ELR (cell line): ENCODE results near the gene MCM3AP.
"Not testable (repeated sequence)": the region's sequence is repeated elsewhere in the genome, so short reads cannot be mapped to it uniquely, and the experiment has no call there.

Experiments used
- DNase-seq: peaks from one replicate; pipeline ENCODE4 v3.0.0-alpha.2; 2015; ENCODE audit warnings: low read depth

The MCM3AP gene

DNA sequence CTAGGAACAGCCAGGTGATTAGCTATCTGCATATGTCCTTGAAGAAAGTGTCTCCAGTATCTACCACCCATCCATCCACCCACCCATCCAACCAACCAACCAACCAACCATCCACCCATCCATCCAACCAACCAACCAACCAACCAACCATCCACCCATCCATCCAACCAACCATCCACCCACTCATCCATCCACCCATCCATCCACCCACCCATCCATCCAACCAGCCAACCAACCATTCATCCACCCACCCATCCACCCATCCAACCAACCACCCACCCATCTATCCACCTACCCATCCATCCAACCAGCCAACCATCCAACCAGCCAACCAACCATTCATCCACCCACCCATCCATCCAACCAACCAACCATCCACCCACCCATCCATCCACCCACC is 26.2 kb upstream of the MCM3AP start:
- no peak for DNase-seq

DNA sequence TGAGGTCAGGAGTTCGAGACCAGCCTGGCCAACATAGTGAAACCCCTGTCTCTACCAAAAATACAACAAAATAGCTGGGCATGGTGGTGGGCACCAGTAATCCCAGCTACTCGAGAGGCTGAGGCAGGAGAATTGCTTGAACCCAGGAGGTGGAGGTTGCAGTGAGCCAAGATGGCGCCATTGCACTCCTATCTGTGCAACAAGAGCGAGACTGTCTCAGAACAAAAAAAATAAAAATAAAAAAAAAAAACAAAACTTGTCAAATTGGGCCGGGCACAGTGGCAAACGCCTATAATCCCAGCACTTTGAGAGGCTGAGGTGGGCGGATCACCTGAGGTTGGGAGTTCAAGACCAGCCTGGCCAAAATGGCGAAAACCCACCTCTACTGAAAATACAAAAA is 24.8 kb upstream of the MCM3AP start:
- DNase-seq: not testable (repeated sequence)

DNA sequence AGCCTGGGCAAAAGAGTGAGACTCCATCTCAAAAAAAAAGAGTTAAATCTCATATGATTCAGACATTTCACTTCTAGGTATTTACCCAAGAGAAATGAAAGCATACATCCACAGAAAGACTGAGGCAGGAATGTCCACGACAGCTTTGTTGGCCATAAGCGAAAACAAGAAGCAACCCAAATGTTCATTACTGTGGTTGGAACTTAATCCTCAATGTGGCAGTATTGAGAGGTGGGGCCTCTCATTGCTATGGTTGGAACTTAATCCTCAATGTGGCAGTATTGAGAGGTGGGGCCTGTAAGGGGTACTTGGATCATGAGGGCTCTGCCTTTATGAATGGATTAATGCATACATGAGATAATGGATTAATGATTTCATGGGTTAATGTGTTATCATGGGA is 23.0 kb upstream of the MCM3AP start:
- no peak for DNase-seq

DNA sequence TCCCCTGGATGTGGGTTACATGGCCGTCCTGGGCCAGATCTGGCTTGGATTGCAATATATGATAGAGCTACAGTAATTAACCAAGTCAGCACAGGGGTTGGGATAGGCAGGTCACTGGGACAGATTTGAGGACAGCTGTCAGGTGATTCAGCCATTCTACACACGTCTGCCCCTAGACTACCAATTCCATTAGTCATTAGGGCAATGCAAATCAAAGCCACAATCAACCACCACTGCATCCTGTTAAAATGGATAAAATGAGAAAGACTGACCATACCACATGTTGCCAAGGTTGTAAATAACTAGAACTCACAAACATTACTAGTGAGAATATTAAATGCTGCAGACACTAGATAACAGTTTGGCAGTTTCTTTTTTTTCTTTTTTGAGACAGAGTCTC is 22.2 kb upstream of the MCM3AP start:
- DNase-seq: peak; percentile 84

DNA sequence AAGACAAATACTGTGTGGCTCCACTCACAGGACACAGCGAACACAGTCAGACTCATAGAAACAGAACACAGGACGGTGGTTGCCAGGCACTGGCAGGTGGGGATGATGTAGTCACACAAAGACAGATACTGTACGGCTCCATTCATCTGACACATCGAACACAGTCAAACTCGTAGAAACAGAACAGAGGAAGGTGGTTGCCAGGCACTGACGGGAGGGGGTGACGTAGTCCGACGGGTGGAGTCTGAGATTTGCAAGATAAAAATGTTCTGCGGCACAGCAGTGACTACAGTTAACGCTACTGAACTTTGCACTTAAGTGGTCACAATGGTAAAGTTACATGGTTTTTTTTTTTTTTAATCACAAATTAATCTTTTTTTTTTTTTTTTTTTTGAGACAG is 19.5 kb upstream of the MCM3AP start:
- no peak for DNase-seq

DNA sequence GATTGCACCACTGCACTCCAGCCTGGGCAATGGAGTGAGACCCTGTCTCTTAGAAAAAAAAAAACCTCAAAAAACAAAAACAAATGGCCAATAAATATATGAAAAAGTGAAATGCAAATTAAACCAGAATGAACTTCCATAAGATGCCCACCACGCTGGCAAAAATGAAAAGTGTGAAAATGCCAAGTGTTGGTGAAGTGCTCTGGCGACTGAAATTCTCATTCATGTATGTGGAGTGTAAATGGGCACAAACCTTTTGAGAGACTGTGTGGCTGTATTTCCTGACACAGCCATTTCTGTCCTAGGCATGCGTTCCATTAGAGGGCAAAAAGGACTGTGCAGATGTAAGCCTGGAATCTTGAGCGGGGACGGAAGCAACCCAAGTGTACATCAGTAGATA is 19.0 kb upstream of the MCM3AP start:
- no peak for DNase-seq

DNA sequence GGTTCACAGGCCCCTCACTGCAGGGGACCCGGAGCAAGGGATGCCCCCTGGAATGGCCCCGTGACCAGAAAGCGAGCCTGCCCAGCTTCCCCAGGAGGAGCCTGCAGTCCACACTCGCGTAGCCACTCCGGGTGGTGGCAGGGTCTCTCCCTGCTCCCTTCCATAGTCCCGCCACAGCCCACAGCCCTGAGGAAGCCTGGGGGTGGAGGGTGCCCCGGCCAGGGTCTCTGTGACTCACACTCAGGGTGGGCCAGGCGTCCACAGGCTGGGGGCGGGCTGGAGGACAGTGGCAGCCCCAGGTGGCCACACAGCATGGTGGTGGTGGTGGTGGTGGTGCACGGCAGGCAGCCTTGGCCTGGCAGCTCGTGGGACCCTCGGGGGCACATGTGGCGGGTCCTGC is 16.3 kb upstream of the MCM3AP start:
- DNase-seq: no peak

DNA sequence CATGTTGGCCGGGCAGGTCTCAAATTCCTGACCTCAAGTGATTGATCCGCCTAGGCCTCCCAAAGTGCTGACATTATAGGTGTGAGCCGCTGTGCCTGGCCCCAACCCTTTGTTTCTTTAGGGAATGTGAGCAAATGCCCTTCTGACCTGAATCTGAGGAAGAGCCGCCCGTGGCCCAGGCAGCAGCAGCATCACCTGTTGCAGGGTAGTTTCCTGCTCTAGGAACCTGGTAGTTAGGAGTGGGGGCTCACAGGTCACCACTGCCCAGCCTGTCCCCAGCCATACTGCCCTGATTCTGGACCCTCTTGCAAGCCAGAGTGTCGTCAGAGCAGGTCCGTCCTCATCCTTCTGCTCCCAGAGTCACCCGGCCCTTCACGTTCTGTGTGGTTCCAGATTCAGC is 13.8 kb upstream of the MCM3AP start:
- no peak for DNase-seq

DNA sequence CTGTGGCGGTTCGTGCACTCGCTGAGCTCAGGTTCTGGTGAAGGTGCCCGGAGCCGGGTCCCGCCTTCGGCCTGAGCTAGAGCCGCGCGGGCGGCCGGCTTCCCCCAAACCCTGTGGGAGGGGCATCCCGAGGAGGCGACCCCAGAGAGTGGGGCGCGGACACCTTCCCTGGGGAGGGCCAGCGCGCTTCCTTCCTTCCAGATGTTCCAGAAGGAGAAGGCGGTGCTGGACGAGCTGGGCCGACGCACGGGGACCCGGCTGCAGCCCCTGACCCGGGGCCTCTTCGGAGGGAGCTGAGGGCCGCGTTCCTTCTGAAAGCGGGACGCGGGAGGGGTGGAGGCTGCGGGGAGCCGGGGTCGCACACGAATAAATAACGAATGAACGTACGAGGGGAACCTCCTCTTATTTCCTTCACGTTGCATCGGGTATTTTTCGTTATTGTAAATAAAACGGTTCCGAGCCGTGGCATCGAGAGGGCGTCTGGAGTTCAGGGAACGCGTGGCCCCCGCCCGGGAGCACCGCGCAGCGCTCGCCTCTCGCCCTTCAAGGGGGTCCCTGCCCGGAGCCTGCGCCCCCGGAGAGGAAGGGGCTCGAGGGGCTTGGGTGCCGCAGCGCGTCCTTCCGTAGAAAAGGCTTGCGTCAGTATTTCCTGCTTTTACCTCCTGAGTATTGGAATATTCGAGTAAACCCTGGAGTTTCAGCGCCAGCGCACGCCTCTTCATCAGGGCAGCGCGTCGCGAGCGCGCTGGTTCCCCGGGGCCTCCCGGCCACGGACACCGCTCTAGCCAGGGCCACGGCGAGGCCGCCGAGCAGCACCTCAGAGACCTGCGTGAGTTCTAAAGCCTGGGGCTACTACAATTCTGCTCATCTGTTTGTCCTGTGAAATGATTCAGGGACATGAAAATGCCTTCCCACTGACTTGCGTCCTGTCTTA is 12.2 kb upstream of the MCM3AP start:
- no peak for DNase-seq

DNA sequence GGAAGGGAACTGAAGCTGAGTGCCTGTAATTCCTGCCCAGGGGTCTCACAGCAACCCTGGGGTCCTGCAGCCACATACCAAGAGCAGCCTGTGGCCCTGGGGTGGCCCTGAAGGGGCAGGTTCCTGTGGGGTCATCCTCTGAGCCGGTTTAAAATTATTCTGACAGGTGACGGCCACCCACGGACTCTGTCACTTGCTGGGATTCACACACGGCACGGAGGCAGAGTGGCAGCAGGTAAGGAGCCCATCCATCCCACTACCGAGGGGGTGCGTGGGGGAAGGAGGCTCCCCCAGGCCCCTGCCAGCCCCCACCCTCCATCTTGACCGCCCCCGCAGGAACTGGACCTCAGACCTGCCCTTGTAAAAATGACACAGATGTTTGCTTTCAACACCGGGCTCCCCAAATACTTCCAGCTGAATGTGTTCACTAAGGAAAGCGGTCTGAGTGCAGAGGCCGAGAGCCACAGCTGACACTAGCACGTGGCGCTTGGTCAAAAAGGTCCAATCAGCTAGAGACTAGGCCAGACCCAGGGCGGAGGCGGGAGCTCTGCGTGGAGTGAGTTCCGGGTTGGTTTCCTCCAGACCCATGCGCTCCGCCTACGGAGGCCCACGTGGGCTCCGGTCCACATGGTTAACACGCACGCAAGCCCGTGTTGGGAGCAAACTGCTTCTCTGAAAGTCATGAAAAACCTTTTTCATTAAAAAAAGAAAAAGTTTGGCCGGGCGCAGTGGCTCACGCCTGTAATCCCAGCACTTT is 10.8 kb upstream of the MCM3AP start:
- DNase-seq: peak; percentile 20

DNA sequence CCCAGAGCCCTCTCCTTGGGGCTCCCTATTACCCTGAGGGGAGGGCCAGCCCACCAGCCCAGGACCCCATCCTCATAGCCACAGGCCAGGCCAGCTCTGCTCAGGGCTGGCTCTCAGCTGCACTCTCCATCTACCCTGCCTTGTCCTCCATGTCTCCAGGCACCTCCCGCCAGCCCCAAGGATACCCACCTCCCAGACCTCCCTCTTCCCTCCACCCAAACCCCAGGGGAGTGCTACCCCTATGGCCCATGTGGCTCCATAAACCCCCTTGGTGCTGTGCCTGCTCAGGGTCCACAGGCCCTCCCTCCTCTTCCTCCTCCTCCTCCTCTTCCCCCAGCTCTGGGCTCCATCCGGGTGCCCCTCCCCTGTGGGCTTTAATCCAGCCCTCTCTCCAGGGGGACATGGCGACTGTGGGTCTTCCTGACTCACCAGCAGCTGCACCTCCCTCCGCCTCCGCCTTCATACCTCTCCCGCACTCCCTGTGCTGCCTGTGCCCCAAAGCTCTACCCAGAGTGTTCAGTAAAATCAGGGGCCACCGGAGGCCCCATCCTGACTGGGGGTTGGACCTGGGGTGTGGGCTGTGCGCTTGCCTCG is 9.9 kb upstream of the MCM3AP start:
- peak; percentile 26 for DNase-seq

DNA sequence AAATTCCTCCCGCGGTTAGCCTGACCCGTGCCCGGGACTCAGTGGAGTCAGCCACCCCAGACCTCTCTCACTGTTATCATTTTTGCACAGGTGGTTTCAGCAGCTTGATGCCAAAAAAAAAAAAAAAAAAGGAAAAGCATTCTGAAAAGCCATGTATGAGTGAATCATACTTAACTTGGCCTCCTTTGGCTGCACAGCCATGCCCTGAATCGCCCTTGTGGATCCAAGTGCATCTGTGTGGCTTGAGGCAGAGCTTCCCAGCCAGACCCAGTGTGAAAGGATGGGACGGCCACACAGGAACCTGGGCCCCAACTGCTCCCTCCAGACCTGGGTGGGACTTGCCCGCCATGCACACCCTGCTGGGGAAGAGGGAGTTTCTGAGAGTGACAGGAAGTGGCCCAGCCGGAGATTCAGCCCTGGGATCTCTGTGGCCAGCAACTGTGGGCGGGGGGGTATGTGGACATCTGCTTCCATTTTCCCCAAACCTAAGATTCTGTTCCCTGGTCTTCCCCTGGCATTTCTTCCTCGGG is 9.3 kb upstream of the MCM3AP start:
- DNase-seq: peak; percentile 48

DNA sequence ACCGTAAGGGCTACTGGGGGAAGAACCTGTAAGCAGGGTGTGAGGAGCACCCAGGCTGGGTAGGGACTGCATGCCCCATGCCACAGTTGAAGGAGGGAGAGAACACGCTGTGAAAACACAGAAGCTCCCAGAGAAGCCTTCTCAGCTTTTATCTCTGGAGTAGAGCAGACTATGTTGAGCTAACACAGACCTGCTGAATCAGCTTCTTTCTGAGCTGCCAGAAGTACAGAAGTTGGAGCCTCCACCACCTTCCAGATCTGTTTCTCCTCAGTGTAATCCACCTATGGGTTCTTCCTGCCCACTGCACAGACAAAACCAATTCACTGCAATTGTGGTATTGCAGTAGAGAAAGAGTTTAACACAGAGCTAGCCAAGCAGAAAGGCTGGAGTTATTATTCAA is 6.2 kb upstream of the MCM3AP start:
- DNase-seq: no peak

DNA sequence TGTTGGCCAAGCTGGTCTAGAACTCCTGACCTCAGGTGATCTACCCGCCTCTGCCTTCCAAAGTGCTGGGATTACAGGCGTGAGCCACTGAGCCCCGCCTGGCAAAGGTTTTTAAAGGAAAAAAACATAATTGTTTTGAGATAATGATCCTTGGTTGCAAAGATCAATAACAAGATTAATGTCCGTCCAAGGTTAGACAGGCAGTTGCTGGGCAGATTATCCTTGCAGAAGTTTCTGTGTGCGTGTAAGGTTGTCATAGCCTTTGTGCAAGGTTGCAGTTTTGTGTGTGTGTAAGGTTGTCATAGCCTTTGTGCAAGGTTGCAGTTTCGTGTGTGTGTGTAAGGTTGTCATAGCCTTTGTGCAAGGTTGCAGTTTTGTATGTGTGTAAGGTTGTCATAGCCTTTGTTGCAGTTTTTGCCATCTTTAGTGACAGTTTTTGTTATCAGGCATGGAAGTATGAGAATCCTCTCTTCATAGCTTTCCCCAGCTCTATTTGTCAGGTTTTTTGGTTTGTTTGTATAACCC is 4.3 kb upstream of the MCM3AP start:
- no peak for DNase-seq

DNA sequence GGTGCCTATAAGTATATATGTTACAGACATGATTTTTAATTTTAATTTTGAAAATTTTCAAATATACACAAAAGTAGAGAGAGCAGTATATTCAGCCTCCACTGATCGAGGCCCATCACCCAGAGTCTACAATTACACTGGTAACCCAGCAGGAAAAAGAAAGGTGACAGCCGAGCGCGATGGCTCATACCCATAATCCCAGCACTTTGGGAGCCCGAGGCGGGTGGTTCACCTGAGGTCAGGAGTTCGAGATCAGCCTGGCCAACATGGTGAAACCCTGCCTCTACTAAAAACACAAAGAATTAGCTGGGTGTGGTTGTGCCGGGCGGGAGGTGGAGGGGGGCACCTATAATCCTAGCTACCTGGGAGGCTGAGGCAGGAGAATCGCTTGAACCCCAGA is 2.1 kb upstream of the MCM3AP start:
- no peak for DNase-seq

DNA sequence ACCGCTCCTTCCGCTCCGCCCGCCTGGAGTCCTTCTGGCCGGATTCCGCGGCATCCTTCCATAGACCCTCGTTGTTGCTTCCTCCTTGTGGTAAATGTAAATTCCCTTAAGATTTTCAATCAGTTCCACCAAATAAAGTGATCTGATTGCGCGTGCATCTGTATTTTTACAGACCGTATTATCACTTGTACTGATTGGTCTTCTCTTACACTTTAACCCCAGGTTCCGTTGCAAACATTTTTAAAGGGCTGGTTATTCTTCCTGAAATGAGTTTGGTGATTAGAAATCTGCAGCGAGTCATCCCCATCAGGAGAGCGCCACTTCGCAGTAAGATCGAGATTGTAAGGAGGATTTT is 1.2 kb upstream of the MCM3AP start:
- DNase-seq: no peak

DNA sequence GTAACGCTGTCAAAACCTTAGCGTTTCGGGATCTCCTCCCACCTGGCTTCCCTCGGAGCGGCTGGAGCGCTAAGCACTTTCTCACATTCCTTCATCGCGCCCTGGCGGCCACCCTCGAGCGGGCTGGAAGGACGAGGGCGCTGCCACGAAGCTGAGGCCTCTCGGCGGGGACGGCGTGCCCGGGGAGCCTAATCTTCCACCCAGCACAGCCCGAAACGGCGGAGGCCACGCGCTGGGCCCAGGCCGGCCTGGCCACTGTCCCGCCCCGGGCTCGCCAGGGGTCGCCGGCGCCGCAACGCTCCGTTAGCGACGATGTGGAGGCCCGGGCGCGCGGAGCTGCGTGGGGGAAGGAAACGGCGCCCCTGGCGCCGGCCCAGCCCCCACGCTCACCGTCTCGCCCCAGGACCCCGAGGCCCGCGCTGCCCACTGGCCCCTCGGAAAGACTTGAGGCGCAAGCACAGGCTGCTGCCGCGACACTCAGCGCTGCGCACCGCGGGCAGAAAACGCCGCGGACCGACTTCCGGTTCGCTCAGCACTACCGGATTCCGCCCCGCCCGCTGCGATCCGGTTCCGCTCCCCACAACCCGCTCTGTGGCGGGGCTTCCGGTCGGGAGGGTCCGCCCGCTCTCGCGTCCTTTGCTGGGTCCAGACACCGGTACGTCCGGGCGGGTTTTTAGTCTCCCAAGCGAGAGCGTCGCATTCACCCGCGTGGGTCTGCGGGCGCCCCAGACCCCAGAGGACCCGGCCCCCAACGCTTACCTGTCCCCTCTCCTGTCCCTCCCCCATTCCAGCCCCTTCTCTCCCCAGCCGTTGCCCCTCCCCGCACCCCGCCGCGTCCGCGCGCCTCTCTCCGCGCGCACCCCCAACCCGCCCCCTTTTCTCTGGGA is 593 bp upstream of the MCM3AP start, which contains the start of gene YBEY:
Gene YBEY (plus strand): TSS at position 582 of the 887 bp plus-strand sequence. CDS start 572 bp downstream, outside the sequence.
- peak; percentile 93 for DNase-seq

DNA sequence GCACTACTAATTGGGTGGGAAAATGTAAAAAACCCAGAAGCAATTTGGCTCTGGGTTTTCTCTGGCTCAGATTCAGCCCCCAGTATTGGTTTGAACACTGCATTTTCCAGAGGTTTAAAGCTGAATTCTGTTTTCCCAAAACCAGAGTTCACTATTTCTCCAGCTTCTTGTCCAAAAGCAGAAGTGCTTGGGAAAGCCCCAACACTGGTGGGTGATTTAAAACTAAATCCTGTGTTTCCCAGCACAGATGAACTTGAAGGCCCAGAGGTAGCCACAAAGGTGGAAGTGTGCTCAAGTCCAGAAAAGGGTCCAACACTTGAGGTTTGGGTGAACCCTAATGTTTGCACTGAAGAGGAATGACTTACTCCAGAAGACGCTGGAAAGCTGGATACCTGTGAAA is 678 bp downstream of the MCM3AP start:
- no peak for DNase-seq

DNA sequence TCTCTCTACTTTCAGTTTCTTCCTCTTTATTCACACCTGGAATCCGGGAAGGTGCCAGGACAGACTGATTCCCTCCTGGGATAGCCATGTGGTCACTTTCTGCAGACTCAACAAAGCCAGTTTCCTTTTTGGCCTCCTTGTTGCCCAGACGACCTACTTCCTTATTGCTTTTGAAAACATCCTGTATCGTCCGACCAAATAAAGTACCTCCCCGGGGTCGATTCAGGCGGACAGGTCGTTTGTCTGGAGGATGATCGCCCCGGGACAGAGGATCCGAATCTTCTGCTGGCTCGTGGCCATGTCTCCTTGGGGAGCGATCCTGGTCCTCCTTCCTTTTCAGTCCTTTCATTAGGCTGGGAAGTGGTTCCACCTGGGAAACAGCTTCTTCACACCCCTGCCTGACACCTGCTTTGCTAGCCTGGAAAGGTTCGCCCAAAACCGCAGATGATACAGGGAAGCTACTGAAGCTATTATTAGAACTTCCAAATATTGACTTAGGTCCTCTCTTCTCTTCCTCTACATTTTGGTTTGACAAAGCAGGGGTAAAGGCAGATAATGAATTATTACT is 1.2 kb downstream of the MCM3AP start:
- no peak for DNase-seq

DNA sequence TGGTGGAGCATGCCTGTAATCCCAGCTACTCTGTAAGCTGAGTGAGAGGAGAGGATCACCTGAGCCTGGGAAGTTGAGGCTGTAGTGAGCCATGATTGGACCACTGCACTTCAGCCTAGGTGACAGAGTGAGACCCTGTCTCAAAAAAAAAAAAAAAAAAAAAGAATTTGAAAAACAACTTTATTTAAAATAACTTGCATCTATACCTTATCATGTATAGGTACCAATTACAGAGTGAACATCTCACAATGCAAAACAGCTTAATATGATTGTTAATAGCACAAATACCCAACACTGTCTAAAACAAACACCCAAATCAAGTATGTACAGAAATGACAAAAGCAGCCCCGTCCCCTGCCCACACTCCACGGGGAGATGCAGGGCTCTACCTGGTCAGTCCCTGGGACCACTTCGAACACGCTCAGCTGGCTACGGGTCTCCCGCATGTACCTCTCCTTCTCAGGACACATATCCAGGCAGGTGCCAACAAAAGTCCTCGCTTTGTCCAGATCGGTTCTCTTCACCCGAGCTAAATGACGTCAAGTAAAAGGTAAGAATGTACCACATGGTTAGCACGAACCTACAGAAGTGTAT is 10.5 kb downstream of the MCM3AP start:
- no peak for DNase-seq

DNA sequence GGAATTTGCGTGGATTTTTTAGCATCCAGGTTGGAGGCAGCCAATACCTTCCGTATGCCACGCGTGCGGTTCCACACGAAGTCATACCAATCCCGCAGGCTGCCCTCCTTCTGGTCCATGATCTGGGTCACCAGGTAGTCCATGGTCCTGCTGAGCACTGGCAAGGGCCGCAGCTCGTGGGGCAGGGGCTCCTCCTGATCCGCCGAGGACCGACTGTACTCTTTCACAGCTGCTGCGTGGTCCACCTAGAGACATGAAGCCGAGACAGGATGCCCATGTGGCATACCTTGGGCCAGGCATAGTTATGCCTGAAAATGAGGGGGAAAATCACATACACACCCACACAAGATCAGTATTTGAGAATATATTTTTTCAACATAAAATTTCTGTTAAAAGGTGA is 12.1 kb downstream of the MCM3AP start:
- no peak for DNase-seq
